Measurements from ENCODE around the gene SGO2. TPM values are rescaled to one million over a fixed set of nuclear protein-coding genes. Genes with fewer than 3 reads are reported as not detected.

SGO2 gene
- total RNA-seq, 1 experiment from 2014 or later, result 50.3 TPM

DNA sequence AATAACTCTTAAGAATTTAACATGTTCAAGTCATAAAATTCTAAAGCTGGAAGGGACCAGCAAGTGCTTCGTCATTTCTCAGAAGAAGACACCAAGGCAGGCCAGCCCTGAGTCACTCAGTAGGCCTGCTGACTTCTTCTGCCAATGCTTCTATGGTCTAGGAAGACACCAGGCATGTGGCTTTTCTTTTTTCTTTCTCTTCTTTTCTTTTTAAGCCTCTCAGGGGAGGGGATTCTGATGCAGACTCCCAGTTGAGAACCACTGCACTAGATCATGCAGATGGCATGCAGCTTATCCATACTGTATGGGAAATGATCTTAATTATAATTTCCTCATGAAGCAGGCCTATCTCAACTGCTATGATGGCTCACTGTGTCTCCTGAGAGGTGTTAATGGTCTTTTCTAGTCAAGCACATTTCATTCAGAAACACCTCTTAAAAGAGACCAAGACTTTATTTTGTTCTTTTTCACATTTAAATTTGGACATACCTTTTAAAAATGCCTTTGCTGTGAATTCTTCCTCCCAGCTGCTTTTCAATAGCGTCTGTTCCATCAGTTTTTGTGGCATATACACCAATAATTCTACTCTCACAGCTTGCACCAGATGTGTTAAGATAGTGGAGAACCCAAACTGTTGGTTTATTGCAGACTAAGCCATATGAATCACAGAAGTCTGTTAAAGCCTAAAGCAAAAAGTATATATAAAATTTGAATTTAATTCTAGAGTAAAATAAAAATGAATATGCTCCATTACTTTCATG is 27.4 kb upstream of the SGO2 start:
- H3K4me1 ChIP-seq, result no peaks in the 10 kb centered on the region
- no peaks in the 10 kb centered on the region for H3K9me3 ChIP-seq (replicated peaks)
- no peak for DNase-seq
- no peaks in the 10 kb centered on the region for H3K36me3 ChIP-seq
- H3K4me3 ChIP-seq, result no peak overlapping the region
- no peak overlapping the region for H3K27ac ChIP-seq
- H3K27me3 ChIP-seq, result no peaks in the 10 kb centered on the region

DNA sequence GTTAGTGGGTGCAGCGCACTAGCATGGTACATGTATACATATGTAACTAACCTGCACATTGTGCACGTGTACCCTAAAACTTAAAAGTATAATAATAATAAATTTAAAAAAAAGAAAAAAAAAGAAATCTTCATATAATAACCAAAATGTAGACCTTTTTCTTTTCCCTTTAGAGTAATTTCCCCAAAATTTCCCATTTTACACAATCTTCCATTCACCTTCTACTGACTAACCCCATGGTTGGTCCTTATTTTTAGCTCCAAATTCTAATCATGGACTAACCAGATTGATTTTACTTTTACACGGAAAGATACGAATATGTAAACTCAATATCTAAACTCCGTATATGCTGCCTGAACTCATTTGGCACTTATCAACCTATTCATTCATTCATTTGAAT is 23.8 kb upstream of the SGO2 start:
- no peak for DNase-seq
- H3K4me3 ChIP-seq, result no peak overlapping the region

DNA sequence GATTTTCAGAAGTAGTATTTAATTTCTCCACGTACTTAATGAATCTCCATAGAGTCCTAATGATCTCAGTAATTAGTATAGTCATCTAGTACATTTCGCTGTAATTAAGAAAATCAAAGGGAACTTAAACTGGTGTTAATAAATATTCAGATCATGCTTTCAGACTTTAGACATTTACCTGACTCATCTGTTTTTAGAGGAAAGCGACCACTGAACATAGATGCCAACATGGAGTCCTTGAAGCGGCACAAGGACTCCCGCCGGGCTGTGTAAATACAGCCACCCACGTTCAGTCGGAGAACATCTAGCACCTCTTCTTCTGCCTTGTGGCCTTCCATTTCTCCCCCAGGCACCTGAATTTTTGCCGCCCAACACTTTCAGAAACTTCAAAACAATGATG is 19.3 kb upstream of the SGO2 start:
- Histone ChIP-seq H3K27me3 (no peaks in the 10 kb centered on the region), H3K4me1 (no peaks in the 10 kb centered on the region)

More for the DNA sequence above, 23.8 kb upstream of the SGO2 start:
- Histone ChIP-seq H3K9me3 (replicated peaks) (no peaks in the 10 kb centered on the region), H3K4me1 (no peaks in the 10 kb centered on the region), H3K36me3 (no peaks in the 10 kb centered on the region), H3K27ac (no peak overlapping the region), H3K27me3 (no peaks in the 10 kb centered on the region)

DNA sequence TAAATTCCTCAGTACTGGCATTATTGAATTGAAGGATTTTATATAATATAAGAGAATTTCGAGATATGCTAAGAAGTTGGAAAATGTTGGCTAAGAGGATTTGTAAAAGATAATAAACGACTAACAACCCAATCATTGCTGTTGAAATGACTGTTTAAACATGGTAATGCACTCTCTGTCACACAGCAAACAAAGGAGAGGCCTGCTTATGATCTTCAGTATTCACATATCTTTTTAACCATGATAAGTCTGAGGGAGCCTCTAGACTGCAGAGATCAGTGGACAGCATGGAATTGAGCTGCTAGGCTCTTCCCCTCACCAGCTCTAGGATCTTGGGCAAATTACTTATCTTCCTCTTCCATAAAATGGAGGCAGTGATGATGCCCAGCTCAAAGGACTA is 18.8 kb upstream of the SGO2 start:
- Histone ChIP-seq H3K4me1 (no peaks in the 10 kb centered on the region), H3K4me3 (no peak overlapping the region), H3K27me3 (no peaks in the 10 kb centered on the region), H3K36me3 (no peaks in the 10 kb centered on the region), H3K9me3 (replicated peaks) (no peaks in the 10 kb centered on the region), H3K27ac (no peak overlapping the region)
- DNase-seq, result no peak

More for the DNA sequence above, 19.3 kb upstream of the SGO2 start:
- Histone ChIP-seq H3K4me3 (no peak overlapping the region), H3K9me3 (replicated peaks) (no peaks in the 10 kb centered on the region), H3K27ac (no peak overlapping the region), H3K36me3 (no peaks in the 10 kb centered on the region)
- no peak for DNase-seq

DNA sequence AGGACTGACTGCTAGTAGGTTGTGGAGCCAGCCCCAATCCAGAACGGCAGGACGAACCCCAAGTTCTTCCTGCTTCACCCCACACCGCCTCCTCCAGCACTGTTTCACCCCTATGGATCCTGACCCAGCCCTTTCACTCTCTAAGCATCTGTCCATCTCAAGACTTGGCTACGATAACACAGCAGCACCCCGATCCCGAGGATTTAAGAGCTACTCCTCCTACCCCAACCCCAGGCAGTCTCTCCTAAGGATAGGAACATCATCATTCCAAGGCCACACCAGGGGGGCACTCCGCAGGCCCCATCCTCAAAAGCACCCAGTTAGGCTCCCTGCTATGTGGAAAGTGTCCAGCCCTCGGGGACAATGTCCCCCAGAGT is 16.8 kb upstream of the SGO2 start:
- H3K4me1 ChIP-seq, result no peaks in the 10 kb centered on the region
- no peaks in the 10 kb centered on the region for H3K36me3 ChIP-seq
- no peaks in the 10 kb centered on the region for H3K9me3 ChIP-seq (replicated peaks)
- DNase-seq, result peak; percentile 15 to 36
- H3K27ac ChIP-seq, result peak overlapping the region; percentile 79
- no peaks in the 10 kb centered on the region for H3K27me3 ChIP-seq
- peak overlapping the region; percentile 75 for H3K4me3 ChIP-seq

DNA sequence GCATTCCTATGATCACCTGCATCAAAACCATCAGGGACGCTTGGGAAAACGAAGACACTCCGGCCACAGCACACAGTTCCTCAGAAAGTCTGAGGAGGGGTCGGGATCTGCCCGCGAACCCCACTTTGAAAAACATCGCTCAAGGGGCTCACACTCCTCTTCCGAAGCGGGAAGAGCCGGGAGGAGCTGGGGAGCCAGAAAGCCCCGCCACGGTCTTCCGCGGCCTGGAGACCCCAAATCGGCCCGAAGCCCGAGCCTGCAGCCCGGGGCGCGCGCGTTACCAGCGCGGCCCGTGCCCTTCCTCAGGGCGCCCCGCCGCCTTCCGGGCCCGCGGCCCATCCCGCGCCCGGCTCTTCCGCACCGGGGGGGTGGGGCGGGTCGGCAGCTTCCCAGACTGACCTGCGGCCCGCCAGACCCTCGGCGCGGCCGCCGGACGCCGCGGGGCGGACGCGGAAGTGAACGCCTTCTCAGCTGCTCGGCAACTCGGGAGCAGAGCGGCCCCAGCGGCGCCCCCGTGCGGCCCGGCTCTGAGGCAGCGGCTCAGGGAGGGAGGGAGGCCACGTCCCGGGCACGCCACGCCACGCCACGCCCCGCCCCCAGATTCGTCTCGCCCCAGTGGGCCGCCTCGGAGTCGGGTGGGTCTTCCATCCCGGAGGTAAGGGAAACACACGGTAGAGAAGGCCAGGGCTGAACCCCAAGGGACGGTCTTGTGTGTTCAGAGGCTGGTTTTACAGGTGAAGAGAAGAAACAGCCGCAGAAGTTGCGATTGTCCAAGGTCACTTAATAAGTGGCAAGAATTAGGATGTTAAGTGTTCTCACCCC is 16.2 kb upstream of the SGO2 start, which contains the start of gene KCTD18:
Gene KCTD18 (minus strand): TSS at position 457 of the 822 bp plus-strand sequence. CDS start 3,052 bp downstream, outside the sequence.
- peak; percentile 92 to 93 for DNase-seq
- peak within 1 kb of the TSS; percentile 75 for H3K4me3 ChIP-seq
- H3K27ac ChIP-seq, result peak within 1 kb of the TSS; percentile 79
- no peaks in the 10 kb centered on the region for H3K4me1 ChIP-seq
- no peaks in the 10 kb centered on the region for H3K36me3 ChIP-seq
- H3K27me3 ChIP-seq, result no peaks in the 10 kb centered on the region
- H3K9me3 ChIP-seq (replicated peaks), result no peaks in the 10 kb centered on the region

DNA sequence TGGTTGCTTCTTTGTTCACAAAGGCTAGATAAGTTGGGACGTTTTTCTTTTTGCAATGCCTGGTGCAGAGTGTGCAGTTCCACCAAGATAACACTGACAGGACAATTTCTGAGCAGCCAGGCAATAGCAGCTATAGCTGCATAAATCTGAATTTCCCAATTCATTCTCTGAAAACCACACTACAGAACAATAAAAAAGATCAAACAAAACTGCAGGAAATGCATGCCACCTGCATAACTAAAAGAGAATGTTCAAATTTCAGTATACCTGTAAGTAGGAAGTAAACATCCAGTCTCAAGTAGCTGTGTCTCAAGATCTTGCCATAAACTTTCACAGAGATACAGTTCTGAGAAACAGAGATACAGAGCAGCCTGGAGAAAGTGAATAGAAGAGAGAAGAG is 10.9 kb upstream of the SGO2 start:
- Histone ChIP-seq H3K27me3 (no peaks in the 10 kb centered on the region), H3K9me3 (replicated peaks) (0 out of 2 replicates have a peak, but pooled peaks cover 5% of the 10 kb centered on the region), H3K4me1 (no peaks in the 10 kb centered on the region)

DNA sequence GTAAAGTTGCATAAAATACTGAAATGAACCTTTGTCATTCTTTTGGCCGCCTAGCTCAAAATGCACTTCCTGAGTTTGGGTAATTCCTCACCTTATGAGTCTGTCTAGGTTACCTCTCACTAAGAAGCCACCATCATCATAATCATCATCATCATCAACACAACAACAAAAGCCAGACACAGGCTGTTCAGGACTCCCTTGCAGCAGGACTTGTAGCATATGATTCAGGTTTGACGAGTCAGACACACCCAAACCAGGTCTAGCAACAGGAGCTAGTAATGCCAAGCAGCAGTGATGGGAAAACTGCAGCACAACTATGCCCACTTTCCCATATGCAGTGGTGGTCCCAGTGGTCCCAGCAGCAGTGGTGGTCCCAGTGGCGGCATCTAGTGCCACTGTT is 2.8 kb upstream of the SGO2 start:
- Histone ChIP-seq H3K4me3 (no peak overlapping the region), H3K27me3 (no peaks in the 10 kb centered on the region), H3K27ac (no peak overlapping the region), H3K36me3 (no peaks in the 10 kb centered on the region), H3K9me3 (replicated peaks) (no peaks in the 10 kb centered on the region), H3K4me1 (peaks cover 9% of the 10 kb centered on the region)
- no peak for DNase-seq

More for the DNA sequence above, 10.9 kb upstream of the SGO2 start:
- no peak for DNase-seq
- Histone ChIP-seq H3K27ac (no peak overlapping the region), H3K36me3 (no peaks in the 10 kb centered on the region), H3K4me3 (no peak overlapping the region)

DNA sequence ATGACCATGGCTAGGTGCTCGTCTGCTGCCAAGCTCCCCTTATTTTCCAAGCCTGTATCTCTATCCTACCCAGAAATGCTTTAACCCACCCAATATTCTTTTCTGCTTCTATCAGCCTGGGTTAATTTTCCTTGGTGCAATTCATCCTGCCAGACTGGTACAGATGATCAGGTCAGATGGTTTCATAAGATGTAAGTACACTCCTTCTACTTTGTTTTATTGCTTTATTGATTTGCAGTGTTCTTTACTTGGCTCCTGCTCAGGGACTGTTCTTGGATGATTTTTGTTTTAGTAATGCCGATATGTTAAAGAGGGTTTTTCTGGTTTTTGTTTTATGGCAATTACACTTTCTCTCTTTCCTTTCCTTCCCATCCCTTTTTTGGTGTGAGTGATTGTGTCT is 2.4 kb upstream of the SGO2 start:
- no peak for DNase-seq
- H3K9me3 ChIP-seq (replicated peaks), result no peaks in the 10 kb centered on the region
- H3K4me3 ChIP-seq, result no peak overlapping the region
- H3K4me1 ChIP-seq, result peaks cover 9% of the 10 kb centered on the region
- H3K27ac ChIP-seq, result no peak overlapping the region
- no peaks in the 10 kb centered on the region for H3K27me3 ChIP-seq
- H3K36me3 ChIP-seq, result no peaks in the 10 kb centered on the region

DNA sequence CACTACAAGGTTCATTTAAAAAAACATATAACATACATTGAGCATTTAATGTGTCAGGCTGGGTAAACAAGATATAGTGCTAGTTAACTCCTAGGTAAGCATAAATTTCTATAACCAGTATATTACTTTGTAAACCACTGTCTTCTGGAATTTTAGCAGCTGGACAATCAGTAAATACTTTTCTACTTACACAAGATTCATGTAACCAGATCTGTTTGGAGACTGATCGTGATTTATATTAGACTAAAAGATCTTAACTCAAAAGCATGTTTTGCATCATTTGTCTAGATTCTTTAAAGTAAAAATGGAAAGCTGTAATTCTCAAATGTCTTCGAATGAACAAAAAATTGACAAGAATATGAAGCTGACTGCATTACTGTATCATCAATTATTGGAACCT is 941 bp upstream of the SGO2 start:
- DNase-seq, result no peak
- no peak overlapping the region for H3K27ac ChIP-seq
- H3K4me1 ChIP-seq, result peaks cover 9% of the 10 kb centered on the region
- no peaks in the 10 kb centered on the region for H3K36me3 ChIP-seq
- H3K27me3 ChIP-seq, result no peaks in the 10 kb centered on the region
- no peaks in the 10 kb centered on the region for H3K9me3 ChIP-seq (replicated peaks)
- peak overlapping the region; percentile 88 for H3K4me3 ChIP-seq

DNA sequence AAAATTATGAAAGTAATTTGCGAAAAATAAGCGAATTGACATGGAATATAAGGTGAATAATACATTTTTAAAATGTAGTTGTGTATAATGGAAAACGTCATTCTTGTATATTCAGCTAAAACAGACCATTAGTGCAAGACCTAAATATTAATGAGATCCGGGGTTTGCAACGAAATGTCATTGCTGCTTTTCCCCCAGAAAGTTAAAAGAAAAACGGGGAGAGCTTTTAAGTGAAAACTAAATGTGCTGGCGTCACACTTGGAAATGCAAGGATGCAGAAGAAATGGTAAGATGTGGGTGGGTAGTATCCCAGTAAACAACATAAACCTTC is 491 bp upstream of the SGO2 start:
- peak overlapping the region; percentile 80; the same call in 1 of the 2 replicates for H3K27ac ChIP-seq

DNA sequence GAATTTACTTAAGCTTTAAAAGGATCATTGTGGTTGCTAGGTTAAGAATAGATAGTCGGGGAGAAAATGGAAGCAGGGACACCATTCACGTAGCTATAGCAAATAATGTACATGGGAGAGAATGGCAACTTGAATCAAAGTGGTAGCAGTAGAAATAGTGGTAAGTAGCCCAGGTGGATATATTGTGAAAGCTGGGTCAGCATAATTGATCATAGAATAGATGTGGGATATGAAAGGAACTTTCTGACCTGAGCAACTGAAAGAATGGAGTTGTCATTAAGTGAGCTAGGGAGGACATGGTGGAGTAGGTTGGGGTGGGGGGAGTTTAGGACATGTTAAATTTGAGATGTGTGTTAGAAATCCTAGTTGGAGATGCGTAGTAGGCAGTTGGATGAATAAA is 2.2 kb downstream of the SGO2 start:
- no peak for DNase-seq
- no peaks in the 10 kb centered on the region for H3K27me3 ChIP-seq
- no peak overlapping the region for H3K4me3 ChIP-seq
- peaks cover 9% of the 10 kb centered on the region for H3K4me1 ChIP-seq
- H3K27ac ChIP-seq, result no peak overlapping the region
- H3K9me3 ChIP-seq (replicated peaks), result no peaks in the 10 kb centered on the region
- no peaks in the 10 kb centered on the region; the same call in 1 of the 2 replicates for H3K36me3 ChIP-seq

More for the DNA sequence above, 491 bp upstream of the SGO2 start:
- DNase-seq, result no peak
- H3K4me1 ChIP-seq, result peaks cover 9% of the 10 kb centered on the region
- peak overlapping the region; percentile 88 for H3K4me3 ChIP-seq
- no peaks in the 10 kb centered on the region for H3K27me3 ChIP-seq
- H3K36me3 ChIP-seq, result no peaks in the 10 kb centered on the region
- no peaks in the 10 kb centered on the region for H3K9me3 ChIP-seq (replicated peaks)

DNA sequence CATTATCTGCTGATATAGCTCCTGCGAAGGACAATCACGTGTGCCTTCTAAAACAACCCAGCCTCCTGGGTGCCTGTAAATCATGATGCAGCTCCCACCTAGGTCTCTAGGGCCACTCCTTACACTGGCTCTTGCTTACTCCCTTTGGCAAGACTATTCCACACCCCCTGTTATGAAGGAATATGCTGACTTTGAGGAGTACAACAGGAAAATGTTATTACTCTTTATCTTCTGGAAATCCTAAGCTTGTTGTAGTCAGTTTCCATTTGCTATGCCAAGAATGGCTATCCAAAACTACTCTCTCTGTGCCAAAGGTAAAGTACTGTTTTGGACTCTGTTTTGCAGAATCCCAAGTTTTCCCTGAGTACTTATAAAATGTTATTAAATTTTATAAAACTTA is 7.7 kb downstream of the SGO2 start:
- no peak overlapping the region for H3K27ac ChIP-seq
- H3K4me1 ChIP-seq, result no peaks in the 10 kb centered on the region
- H3K9me3 ChIP-seq (replicated peaks), result no peaks in the 10 kb centered on the region
- H3K4me3 ChIP-seq, result no peak overlapping the region
- DNase-seq, result no peak
- no peaks in the 10 kb centered on the region for H3K27me3 ChIP-seq
- peaks cover 22% of the 10 kb centered on the region for H3K36me3 ChIP-seq

DNA sequence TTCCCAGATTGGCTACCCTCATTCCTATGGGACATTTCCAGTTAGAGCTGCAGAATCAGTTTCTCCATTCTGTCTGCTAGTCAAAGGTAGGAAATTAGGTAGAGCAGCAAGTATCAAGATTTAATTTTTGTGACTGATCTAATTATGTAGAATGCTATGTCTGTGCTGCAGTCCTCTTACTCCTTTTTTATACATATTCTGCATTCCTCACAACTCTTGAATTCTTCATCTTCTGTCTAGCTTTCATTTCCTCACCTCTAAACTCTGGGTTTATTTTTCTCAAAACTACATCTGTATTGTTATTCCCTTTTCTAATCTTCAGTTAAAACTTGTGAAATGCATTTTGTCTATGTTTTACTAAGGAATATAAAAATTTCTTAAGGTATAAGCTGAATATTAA is 8.6 kb downstream of the SGO2 start:
- Histone ChIP-seq H3K27ac (no peak overlapping the region), H3K4me1 (no peaks in the 10 kb centered on the region)
- DNase-seq, result no peak

DNA sequence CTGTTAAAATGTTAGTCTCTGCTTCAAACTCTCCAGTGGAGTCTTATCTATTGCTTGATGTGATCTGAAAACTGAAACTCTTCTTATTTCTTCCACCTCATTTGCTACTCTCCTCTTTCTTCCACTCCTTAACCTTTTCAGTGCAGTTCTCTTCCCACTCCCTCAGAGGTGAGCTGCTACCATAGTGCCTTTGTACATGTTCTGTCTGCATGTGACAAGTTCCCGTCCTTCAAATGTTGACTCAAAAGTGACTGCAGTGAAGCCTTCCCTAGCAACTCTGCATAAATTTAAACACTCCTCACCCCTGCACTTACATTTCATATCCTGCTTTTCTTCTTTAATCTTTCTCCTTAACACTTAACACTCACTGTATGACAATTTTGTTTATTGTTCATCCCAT is 12.1 kb downstream of the SGO2 start:
- no peaks in the 10 kb centered on the region for H3K27me3 ChIP-seq
- no peaks in the 10 kb centered on the region for H3K4me1 ChIP-seq
- no peak for DNase-seq
- no peak overlapping the region for H3K4me3 ChIP-seq
- H3K27ac ChIP-seq, result no peak overlapping the region
- H3K36me3 ChIP-seq, result peaks cover 59% of the 10 kb centered on the region
- no peaks in the 10 kb centered on the region for H3K9me3 ChIP-seq (replicated peaks)

More for the DNA sequence above, 8.6 kb downstream of the SGO2 start:
- no peaks in the 10 kb centered on the region for H3K27me3 ChIP-seq
- H3K9me3 ChIP-seq (replicated peaks), result no peaks in the 10 kb centered on the region
- H3K4me3 ChIP-seq, result no peak overlapping the region
- peaks cover 30% of the 10 kb centered on the region for H3K36me3 ChIP-seq
